SK-N-DZ (cell line): ENCODE results near the gene PNMA6E. TPM values are rescaled to one million over a fixed set of nuclear protein-coding genes. Genes with fewer than 3 reads are reported as not detected.
A peak's percentile ranks its signal among the peaks of the same experiment; 100 is the strongest.

ENCODE experiments used
- DNase-seq: peaks from one replicate; pipeline ENCODE4 v3.0.0-alpha.2; 2015; ENCODE audit warnings: low spot score
- polyA plus RNA-seq, 2 experiments: library from polyadenylated mRNA; depleted of rRNA; stranded (reverse); fragments of >200 nt; gene quantifications; 2 replicates each; pipeline ENCODE4 v1.2.3, GENCODE V29; 2014

The PNMA6E gene
- polyA plus RNA-seq (2014; cell fraction: cytosol; rRNA removed) = not detected in 2 replicates
- polyA plus RNA-seq (2014; cell fraction: nucleus; rRNA removed) = not detected in 2 replicates

- no peak for DNase-seq
Observed at GRCh38 chrX:153401133-153401764, at the start of gene PNMA6E. TSS of gene PNMA6E (minus strand) at chrX:153401350. CDS start at chrX:153398849, 2,501 bp downstream.

DNA sequence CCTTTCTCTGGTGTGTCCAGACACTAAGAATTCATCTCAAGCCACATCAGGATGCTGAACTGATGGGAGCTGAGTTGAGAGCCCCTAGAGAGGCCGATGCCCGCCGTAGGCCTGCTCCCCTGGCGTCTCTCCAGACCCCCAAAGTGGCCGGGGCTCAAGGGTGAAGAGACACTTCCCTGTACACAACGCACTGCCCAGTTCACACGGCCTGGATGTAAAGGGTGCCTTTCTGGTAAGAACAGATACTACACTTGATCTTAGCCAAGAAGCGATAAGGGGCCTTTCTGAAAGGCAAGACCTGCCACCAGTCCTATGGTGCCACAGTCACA lies 49.8 kb upstream of the PNMA6E start:
- DNase-seq = no peak

- no peak for DNase-seq
Observed at GRCh38 chrX:153450114-153450948, 49.2 kb upstream of the PNMA6E start.

DNA sequence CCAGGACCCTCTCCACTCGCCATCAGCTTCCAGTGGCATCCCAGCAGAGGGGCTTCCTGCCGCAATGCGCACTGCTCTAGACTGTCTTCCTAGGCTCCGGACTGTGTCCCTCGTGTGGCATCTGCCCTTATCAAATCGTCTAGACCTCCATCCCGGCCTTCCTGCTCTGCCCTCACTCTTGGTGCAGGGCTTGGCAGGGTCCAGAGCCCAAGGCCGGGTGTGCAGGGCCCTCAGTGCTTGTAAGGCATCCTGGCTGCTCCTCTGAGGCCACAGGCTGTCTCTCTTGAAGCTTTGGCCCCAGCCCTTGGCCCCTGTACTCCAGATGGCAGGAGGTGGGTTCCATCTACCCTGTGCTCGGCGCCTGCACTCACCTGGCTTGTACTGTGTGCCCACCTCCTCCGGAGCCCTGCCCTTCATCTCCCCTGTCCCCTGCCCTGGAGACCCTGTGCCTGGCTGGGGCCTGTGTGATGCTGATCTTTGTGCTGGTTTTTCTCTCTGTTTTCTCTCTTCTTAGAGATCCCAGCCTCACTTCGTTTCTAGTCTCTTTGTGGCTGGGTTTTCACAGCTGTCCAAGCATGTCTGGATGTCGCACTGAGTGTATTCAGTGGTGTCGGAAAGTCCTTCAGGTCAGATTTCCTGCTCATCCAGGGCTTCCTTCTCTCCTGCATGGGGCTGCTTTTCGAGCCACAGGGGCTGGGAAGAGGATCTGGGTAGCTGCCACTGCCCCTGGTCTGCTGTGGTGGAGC lies 48.4 kb upstream of the PNMA6E start:
- no peak for DNase-seq

- no peak for DNase-seq
Observed at GRCh38 chrX:153448556-153449367, 47.6 kb upstream of the PNMA6E start.

GRCh38 chrX:153447581-153447960 lies 46.4 kb upstream of the PNMA6E start:
- no peak for DNase-seq

- DNase-seq = no peak
Observed at GRCh38 chrX:153446950-153447580, 45.9 kb upstream of the PNMA6E start.

GRCh38 chrX:153446636-153446936 lies 45.4 kb upstream of the PNMA6E start:
- no peak for DNase-seq

- DNase-seq = no peak
Observed at GRCh38 chrX:153445856-153446635, 44.9 kb upstream of the PNMA6E start, which contains the start of gene TREX2. TSS of gene TREX2 (minus strand) at chrX:153446056. CDS start at chrX:153445430, 626 bp downstream.

- no peak for DNase-seq
Observed at GRCh38 chrX:153445106-153445855, 44.1 kb upstream of the PNMA6E start.

DNA sequence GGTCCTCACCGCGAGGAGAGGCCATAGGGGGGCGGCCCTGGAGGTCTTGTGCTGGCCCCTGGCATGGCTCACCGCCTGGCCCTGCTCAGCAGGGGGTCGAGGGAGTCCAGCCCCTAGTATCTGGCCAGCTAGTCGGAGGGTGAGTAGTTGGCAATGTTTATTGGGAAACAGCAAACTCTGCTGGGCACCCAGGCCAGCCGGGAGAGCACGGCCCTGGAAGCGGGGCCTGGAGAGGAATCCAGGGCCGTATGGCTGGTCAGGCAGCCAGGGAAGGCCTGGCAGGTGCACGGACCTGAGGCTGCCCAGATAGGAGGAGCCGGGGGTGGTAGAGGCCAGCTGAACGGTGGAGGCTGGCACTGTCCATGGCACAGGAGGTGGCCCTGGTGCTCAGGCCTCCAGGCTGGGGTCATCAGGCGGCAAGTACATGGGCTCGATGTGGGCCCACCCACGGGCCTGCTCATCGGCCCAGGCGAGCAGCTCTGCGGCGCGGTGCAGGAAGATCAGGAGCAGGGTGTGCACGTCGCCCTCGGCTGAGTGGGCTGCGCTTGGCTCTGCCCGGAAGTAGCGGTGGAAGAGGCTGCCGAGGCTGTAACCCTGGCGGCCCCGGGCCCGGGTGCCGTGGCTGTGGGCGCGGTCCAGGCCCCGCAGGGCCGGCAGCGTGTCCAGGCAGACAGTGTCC lies 43.3 kb upstream of the PNMA6E start:
- no peak for DNase-seq

DNA sequence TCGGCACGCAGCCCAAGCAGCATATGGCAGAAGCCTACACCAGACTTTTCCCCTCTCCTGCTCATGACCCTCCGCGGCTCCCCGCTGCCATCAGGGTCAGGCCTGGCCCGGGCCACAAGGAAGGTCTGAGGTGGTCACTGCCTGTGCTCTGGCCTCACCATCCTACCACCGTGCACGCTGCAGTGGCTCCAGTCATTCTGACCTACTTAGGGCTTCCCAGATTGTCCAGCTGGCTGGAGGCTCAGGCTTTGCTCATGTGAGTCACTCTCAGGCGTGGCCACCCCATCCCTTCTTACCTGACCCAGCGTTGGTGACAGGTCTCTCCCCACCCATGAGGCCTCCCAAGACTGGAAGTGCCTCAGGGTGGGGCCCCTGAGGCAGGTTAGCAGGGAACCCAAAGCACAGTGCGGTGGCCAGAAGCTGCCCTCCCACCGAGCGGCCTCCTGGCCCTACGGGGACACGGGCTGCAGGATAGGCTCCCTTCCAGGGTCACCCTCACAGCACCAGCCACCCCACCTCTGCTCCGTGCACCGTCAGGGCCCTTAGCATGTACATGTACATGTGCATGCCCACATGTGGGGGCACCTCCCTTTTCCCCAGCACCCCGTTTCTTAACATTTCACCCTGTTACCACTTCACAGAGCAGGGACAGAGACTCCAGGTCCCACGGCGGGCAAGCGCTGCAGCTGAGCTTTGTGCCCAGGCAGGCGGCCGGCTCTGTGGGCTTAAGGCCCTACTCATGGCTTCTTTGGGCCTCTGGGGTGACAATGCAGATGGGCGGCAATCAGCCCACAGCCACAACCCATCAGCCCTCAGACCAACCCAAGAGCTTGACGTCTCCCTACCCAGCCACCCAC lies 42.6 kb upstream of the PNMA6E start:
- DNase-seq = no peak

DNA sequence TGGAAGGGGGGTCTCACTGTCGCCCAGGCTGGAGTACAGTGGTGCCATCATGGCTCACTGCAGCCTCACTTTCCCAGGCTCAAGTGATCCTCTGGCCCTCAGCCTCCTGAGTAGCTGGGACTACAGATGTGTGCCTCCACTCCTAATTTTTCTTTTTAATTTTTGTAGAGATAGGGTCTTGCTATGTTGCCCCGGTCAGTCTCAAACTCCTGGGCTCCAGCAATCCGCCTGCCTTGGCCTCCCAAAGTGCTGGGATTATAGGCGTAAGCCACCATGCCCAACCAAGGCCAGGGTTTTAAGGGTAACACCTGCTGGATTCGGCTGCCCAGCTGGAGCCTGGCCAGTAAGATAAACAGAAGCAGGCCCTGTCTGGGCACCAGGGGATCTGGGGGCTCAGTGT lies 41.3 kb upstream of the PNMA6E start:
- DNase-seq = no peak

DNA sequence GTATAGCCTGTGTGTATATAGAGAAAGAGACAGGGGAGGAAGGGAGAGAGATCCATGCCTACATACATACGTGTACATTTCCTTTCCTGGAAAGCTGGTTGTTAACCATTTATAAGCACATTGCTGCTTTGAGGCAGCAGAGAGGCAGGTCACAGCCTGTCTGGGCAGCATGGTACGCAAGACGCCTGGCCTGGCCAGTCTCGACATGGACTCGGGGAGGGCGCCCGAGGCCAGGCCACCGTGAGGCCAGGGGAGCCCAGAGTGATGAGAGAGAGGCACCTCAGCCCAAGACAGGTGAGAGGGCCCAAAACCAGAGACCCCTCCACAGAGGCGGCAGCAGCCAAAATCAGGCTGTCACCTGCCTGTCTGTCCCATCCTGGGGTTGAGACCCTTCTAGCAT lies 40.8 kb upstream of the PNMA6E start:
- DNase-seq = no peak

DNA sequence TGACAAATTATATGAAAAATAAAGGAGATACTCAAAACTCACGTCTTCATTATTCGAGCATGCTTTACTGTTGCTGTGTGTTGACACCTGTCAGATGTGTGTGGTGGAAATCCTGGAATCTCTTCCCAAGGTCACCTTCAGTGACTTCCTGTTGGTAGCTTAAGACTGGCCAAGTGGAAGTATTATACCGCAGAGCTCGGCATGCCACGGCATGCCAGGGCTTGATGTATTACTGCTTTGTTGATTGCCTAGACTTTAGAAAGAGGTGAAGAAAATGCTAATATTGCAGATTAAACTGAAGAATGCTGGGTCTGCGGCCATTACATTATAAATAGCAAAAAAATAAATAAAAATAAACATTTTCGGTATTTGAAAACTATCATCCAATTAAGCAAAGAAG lies 40.1 kb upstream of the PNMA6E start:
- DNase-seq = no peak

- DNase-seq = no peak
Observed at GRCh38 chrX:153440556-153441135, 39.5 kb upstream of the PNMA6E start.

DNA sequence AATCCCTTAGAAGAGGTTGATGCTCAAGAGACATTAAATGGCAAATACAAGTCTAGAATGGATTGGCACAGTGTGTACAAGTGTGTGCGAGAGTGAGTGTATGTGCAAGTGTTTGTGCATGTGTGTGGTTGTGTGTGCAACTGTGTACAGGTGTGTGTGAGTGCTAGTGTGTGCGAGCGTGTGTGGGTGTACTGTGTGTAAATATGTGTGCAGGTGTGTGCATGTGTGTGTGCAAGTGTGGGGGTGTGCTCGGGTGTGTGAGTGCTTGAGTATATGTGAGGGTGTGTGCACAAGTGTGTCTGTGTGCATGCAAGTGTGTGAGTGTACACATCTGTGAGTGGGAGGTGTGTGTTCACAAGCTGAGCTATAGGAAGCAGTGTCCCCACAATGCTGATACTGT lies 38.8 kb upstream of the PNMA6E start:
- DNase-seq = no peak

GRCh38 chrX:153438532-153438931 lies 37.4 kb upstream of the PNMA6E start:
- DNase-seq = peak; percentile 24
